GM12892 (cell line): ENCODE measurements around the gene VPS25.
A peak's percentile ranks its signal among the peaks of the same experiment; 100 is the strongest.

Experiments used
- DNase-seq: peaks from one replicate; pipeline ENCODE4 v3.0.0; 2011; ENCODE audit not compliant: insufficient read length
- FAIRE-seq: peaks from 2 replicates; lab custom pipeline; 2011; peaks lifted over from hg19 to GRCh38; lab: Jason Lieb, UNC
- POLR2A ChIP-seq: IDR thresholded peaks from 2 replicates; pipeline ENCODE4 v1.6.1; 2011; ENCODE audit warnings: low read depth, low read length, control low read depth
- POLR2AphosphoS5 ChIP-seq: IDR thresholded peaks from 2 replicates; pipeline ENCODE4 v1.6.1; 2011; ENCODE audit warnings: low read depth, low read length, control low read depth
- TAF1 ChIP-seq: IDR thresholded peaks from 2 replicates; pipeline ENCODE4 v1.6.1; 2011; ENCODE audit warnings: low read depth, mild to moderate bottlenecking, control low read depth, low read length, borderline replicate concordance

Gene VPS25

DNA sequence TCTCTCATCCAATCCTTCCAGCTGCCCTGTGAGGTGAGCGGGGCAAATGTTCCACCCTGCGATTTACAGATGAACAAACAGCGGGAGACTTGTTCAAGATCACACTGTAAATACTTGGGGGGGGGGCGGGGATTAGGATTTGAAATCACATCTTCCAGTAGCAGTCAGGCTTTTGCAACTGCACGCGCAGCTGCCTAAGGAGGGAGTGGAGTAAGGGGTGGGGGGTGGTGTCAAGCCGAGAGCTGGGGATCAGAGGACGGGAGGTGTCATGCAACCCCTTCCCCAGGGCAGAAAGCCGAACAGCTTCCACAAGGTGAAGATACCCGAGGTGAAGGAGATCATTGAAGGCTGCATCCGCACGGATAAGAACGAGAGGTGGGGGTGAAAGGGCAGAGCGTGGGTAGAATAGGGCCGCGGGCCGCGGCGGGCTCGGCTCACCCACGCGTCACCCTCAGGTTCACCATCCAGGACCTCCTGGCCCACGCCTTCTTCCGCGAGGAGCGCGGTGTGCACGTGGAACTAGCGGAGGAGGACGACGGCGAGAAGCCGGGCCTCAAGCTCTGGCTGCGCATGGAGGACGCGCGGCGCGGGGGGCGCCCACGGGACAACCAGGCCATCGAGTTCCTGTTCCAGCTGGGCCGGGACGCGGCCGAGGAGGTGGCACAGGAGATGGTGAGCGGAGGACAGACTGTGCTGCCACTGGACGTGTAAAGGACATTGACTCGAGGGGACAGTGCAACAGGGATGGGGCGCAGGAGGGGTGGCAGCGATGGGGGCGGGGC is 11.8 kb downstream of the VPS25 start:
- DNase-seq (no peak), FAIRE-seq (no peak)
- no peak for TF ChIP-seq TAF1
- TF ChIP-seq POLR2A: no peak
- no peak for TF ChIP-seq POLR2AphosphoS5

DNA sequence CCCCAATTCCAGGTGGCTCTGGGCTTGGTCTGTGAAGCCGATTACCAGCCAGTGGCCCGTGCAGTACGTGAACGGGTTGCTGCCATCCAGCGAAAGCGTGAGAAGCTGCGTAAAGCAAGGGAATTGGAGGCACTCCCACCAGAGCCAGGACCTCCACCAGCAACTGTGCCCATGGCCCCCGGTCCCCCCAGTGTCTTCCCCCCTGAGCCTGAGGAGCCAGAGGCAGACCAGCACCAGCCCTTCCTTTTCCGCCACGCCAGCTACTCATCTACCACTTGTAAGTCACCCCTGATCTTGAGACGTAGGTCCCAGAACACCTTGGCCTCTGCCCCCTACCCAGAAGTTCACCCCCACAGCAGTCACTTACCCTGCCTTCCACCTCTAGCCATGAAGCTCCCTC is 14.0 kb downstream of the VPS25 start:
- DNase-seq (no peak), FAIRE-seq (no peak)
- TF ChIP-seq POLR2AphosphoS5 (no peak), TAF1 (no peak), POLR2A (no peak)

DNA sequence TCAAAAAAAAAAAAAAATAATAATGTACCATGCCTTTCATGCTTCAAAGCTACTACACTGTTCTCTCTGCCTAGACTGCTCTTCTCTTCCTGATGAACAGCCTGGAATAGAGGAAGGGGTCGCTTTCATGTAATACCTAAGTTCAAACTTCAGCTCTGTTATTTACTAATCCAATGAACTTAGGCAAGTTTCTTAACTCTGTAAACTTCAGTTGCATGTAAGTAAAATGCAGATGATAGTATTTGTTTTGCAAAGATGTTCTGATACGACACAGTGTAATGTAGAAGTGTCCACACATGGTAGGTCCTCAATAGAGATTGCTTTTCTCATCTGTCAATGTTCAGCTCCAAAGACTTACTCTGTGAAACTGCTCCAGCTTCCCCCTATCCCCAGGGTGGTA is 18.7 kb downstream of the VPS25 start:
- FAIRE-seq (no peak), DNase-seq (no peak)
- TF ChIP-seq POLR2AphosphoS5 (no peak), TAF1 (no peak), POLR2A (no peak)

DNA sequence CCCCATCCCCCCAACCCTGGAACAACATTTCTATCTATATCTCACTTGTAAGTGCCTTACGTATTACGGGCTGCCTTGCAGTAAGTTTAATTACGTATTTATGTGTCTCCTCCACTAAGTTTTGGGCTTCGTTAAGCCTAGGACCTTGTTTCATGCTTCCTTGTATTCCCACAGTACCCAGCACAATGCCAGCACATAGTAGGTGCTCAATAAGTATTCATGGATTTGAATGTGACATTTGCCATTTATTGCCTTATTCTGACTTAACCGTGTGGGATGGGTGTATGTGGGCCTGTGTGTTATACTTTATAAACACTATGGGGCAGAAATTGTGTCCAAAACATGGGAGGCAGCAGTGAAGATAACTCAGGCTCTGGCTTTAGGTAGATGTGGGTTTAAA is 19.3 kb downstream of the VPS25 start:
- DNase-seq (no peak), FAIRE-seq (no peak)
- TF ChIP-seq TAF1 (no peak), POLR2A (no peak), POLR2AphosphoS5 (no peak)

DNA sequence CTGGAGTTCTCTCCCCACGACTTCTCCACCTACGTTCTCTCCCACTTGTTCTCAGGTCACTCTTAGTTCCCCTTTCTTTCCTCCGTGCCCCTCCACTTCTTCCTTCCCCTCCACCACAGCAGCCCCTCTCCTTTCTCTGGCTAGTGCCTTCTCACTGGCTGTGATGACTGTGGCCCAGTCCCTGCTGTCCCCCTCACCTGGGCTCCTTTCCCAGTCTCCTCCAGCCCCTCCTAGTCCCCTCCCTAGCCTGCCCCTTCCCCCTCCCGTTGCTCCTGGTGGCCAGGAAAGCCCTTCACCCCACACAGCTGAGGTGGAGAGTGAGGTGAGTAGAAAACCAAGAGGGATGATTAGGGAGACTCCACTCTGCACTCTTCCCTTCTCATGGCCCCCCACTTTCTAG is 21.8 kb downstream of the VPS25 start:
- no peak for DNase-seq
- TF ChIP-seq POLR2A (no peak), POLR2AphosphoS5 (no peak), TAF1 (no peak)
- FAIRE-seq: no peak

DNA sequence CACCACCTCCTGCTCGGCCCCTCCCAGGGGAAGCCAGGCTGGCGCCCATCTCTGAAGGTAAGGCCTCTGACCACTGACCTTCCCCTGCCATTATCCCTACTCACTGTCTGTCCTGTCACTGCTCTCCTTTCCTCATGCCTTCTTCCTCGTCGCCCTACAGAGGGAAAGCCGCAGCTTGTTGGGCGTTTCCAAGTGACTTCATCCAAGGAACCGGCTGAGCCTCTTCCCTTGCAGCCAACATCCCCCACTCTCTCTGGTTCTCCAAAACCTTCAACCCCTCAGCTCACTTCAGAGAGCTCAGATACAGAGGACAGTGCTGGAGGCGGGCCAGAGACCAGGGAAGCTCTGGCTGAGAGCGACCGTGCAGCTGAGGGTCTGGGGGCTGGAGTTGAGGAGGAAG is 22.2 kb downstream of the VPS25 start:
- DNase-seq (no peak), FAIRE-seq (no peak)
- no peak for TF ChIP-seq TAF1
- no peak for TF ChIP-seq POLR2AphosphoS5

DNA sequence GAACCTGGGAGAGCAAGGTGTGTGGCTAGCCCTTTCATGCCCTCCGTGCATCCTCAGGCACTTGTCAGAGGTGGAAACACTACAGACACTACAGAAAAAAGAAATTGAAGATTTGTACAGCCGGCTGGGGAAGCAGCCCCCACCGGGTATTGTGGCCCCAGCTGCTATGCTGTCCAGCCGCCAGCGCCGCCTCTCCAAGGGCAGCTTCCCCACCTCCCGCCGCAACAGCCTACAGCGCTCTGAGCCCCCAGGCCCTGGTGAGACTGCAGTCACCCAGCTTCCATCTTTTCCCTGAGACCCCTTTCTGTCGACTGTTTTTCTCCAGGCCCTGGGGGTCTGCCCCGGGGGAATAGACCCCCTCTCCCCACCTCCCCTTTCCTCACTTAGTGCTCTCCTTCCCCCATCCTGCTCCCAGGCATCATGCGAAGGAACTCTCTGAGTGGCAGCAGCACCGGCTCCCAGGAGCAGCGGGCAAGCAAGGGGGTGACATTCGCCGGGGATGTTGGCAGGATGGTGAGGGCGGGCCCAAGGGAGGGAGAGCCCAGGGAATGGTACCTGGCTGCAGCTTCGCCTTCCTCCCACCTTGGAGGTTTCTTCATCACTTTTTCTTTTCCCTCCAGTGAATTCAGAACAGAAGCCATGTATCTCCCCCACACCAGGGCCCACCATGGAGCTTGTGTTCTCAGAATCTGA is 23.0 kb downstream of the VPS25 start:
- TF ChIP-seq TAF1 (no peak), POLR2A (no peak), POLR2AphosphoS5 (no peak)
- DNase-seq (no peak), FAIRE-seq (no peak)

DNA sequence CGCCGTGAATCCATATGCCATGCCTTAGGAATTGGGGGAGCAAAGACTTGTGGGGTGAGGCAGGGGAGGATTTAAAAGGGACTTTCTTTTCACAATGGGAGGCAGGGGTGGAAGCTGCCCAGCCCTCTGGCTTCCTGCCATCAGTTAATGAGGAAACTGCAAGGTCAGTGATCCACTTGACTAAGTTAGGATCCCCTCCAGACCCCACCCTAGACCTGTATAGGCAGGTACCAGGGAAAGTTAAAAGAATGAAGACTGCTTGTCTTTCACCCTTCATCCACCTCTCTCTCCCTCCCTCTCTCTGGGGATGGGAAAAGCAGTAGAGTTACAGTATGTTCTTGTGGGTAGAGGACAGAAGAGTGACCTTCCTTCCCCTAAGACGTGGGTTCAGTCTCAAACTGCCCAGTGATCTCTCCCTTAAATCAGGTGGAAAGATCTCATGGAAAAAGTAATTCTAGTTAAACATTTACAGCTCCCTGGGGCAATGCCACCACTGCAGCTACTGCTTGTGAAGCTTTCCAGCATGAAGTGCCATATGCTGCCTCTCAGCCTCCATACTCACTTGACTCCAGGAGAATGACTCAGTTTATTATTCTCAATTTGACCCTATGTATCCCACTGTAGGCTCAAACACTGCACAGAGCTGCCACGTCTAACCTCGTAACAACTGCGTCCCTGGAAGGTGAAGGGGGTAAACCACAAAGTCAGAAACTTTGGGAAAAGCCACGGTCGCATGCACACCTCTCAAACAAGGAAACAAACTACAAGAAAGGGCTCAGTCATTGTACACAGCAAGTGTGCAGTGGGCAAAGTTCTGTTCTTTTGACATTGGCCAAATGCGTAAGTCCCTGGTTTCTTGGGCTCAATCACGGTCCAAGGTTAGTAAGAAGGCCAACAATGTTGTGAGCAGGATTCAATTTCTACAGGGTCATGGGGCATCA is 24.1 kb downstream of the VPS25 start:
- no peak for TF ChIP-seq TAF1
- TF ChIP-seq POLR2A: no peak
- TF ChIP-seq POLR2AphosphoS5: no peak
- DNase-seq (no peak), FAIRE-seq (peak; percentile 30)

DNA sequence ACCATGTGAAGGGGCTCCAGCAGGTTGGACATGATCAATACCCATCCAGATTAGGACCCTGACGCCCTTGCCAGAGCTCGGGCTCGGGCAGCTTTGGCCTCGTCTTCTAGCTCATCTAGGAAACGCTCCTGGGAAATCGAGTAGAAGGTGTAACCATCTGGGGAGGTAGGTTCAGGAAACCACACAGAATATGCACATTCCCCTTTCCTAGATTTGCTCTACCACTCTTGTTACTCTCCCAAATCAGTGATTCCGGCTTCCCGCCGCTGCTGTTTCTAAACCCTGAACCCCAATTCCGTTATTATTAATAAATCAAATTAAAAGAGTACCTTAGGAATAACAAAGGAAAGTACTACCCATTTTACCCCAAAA is 24.7 kb downstream of the VPS25 start:
- no peak for TF ChIP-seq POLR2AphosphoS5
- TF ChIP-seq TAF1: no peak
- no peak for TF ChIP-seq POLR2A
- no peak for FAIRE-seq
- DNase-seq: no peak

DNA sequence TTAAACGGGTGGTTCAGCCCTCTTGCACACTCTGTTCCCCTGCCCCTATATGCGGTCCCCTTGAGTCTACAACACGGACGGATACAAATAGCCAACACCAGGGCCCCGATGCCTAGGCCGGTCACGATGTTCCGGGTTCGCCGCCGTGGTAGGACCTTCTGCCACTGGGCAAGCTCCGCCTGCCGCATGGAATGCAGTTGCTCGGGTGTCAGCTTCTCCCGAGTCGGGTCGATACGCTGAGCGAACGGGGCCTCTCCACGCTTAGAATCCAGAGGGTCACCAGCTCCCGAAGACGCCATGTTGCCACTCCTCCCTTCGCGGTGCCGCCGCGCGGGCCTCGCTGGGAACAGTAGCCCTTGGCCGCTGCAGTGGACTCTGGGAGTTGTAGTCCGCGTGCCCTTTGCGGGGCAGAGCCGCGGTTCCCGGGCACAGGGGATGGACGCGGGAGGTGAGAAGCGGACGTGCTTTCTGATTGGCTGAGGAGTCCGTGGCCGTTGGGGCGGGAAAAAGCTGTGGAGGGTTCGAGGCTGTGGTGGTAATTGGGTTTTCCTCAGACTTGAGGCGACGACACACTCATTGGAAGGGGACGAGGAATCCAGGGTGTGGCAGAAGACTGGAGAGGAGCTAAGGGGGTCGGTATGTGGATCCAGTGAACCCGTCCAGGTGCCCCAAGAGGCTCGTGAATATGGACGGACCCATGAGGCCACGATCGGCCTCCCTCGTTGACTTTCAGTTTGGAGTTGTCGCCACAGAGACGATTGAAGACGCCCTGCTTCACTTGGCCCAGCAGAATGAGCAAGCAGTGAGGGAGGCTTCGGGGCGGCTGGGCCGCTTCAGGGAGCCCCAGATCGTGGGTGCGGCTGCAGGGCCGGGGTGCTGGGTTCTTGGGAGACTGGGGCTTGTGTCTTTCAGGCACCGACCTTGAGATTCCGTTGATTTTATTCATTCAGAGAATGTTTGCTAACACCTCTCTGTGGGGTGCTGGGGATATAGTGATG is 25.4 kb downstream of the VPS25 start, which contains the start of the genes CNTD1 and COA3:
TSS of gene CNTD1 (plus strand) at position 479 of the 998 bp plus-strand sequence. CDS start at position 686, 207 bp downstream.
TSS of gene COA3 (minus strand) at position 322 of the 998 bp plus-strand sequence. CDS start at position 299, 23 bp downstream.
- FAIRE-seq (peak; percentile 94), DNase-seq (peak; percentile 94)
- TF ChIP-seq POLR2AphosphoS5: no peak
- peak; percentile 67; the same call in 1 of the 2 replicates for TF ChIP-seq POLR2A
- peak; percentile 38; the same call in 1 of the 2 replicates for TF ChIP-seq TAF1
